GM12892 (cell line): Measurements from ENCODE around the gene NAA40.

Source experiments
- POLR2A ChIP-seq: IDR thresholded peaks from 2 replicates; pipeline ENCODE4 v1.6.1; 2011; ENCODE audit warnings: low read depth, low read length, control low read depth
- POLR2AphosphoS5 ChIP-seq: IDR thresholded peaks from 2 replicates; pipeline ENCODE4 v1.6.1; 2011; ENCODE audit warnings: low read depth, low read length, control low read depth

DNA sequence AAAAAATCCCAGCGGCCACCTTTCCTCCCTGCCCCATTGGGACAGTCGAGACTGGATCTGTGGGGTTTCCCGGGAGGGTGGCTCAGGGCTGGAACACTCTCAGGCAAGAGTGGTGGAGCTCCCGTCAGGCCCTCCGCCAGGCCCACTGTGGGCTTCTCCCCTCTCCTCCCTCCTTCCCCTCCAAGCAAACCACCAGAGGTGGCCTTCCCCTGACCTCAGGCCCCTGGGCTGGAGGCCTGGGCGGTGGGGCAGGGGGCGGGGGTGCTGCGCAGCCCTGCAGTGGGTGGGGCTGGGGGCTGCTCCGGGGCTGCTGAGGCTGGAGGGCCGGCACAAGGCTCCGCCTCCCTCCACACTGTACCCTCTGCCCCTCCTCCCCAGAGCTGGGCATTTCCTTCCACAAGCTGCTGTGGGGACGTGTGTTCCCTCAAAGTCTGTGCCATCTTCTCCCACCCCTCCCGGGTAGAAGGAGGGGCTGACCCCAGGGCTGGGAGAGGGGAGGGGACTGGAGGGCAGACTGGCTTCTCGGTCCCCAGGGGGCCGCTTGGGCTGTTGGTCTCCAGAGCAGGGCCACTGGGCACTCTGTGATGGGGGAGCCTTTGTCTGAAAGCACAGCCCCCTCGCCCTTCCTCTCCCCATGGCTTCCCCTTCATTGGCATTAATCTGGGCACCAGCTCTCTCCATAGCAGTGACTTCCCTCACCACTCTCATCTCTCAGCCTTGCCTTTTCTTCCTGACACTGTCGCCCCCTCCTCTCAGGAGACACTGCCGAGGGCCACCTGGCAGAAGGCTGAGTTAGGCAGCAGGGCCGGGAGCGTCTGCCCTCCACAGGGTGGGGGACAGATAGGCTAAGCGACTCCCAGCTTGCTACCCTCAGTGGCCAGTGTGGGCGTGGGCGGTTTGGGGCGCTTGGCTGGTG lies 29.0 kb upstream of the NAA40 start:
- TF ChIP-seq POLR2AphosphoS5: no peak
- TF ChIP-seq POLR2A: no peak
